NCI-H82 treated with DMSO at 0.1 percent for 48 hours (cell line): ENCODE results near the gene IZUMO1.

Experiments used
- DNase-seq: peaks from one replicate; lab custom pipeline; 2025; ENCODE audit not compliant: unreplicated experiment; lab: John Stamatoyannopoulos, UW

Gene IZUMO1

GRCh38 chr19:48757741-48758144, 11.0 kb upstream of the IZUMO1 start:
- DNase-seq: no peak

GRCh38 chr19:48757089-48757675, 10.5 kb upstream of the IZUMO1 start:
- no peak for DNase-seq

- no peak for DNase-seq
Measured at GRCh38 chr19:48756686-48757085, 10.0 kb upstream of the IZUMO1 start.

- no peak for DNase-seq
Measured at GRCh38 chr19:48756212-48756611, 9.5 kb upstream of the IZUMO1 start.

- DNase-seq: no peak
Measured at GRCh38 chr19:48755787-48756186, 9.1 kb upstream of the IZUMO1 start.

GRCh38 chr19:48755084-48755641, 8.5 kb upstream of the IZUMO1 start, which contains the start of gene FGF21:
Gene FGF21 (plus strand): TSS chr19:48755524. CDS start chr19:48756237, 713 bp downstream.
- DNase-seq: no peak

- DNase-seq: no peak
Measured at GRCh38 chr19:48752496-48753365, 6.0 kb upstream of the IZUMO1 start, which contains the start of gene FUT1. Gene FUT1 (minus strand): TSS chr19:48752641. CDS start chr19:48751281, 1,360 bp downstream.

GRCh38 chr19:48751845-48752495, 5.3 kb upstream of the IZUMO1 start:
- no peak for DNase-seq

GRCh38 chr19:48750771-48751504, 4.2 kb upstream of the IZUMO1 start:
- DNase-seq: no peak

- no peak for DNase-seq
Measured at GRCh38 chr19:48750351-48750750, 3.6 kb upstream of the IZUMO1 start.

GRCh38 chr19:48749571-48750198, 3.0 kb upstream of the IZUMO1 start:
- DNase-seq: no peak

GRCh38 chr19:48746110-48746509, 599 bp downstream of the IZUMO1 start:
- DNase-seq: no peak

- DNase-seq: peak; percentile 73
Measured at GRCh38 chr19:48745208-48745995, 1.3 kb downstream of the IZUMO1 start.

GRCh38 chr19:48742096-48742495, 4.6 kb downstream of the IZUMO1 start:
- DNase-seq: no peak

- no peak for DNase-seq
Measured at GRCh38 chr19:48741129-48741999, 5.3 kb downstream of the IZUMO1 start.

GRCh38 chr19:48740164-48740972, 6.3 kb downstream of the IZUMO1 start, which contains the start of gene RASIP1:
Gene RASIP1 (minus strand): TSS chr19:48740610. CDS start chr19:48740282, 328 bp downstream.
- DNase-seq: no peak

GRCh38 chr19:48739404-48740163, 7.1 kb downstream of the IZUMO1 start:
- no peak for DNase-seq
